ENCODE measurements around the gene AFF3.

The AFF3 gene

DNA sequence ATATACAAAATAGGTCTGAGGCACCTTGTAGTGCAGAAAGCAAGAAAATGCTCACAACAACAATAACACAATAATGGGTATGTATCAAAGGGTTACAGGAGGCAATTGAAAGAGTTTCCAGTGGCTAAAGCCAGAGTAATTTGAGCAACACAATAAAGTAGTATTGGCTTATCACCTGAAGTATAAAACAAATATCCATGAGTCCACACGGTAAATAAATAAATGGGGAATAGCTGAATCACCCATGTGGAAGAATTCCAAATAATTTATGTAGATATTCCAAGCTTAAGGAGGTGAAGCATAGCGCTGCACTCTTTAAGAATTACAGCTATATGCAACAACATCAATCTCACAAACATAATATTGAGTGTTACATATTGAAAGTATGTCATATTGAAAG is 110.8 kb downstream of the AFF3 start:
- no peak for TF ChIP-seq CTCF (IDR thresholded peaks at IDR 0.05; ENCODE audit: borderline replicate concordance, control extremely low read depth, extremely low read depth, insufficient read depth, missing control alignments)
- in situ Hi-C loops (cut with MboI; ENCODE audit: low sequenced_read_pairs, unreplicated experiment): no loop called here
- DNase-seq (ENCODE audit: low spot score): no peak

- no peak for TF ChIP-seq CTCF (IDR thresholded peaks at IDR 0.05; ENCODE audit: borderline replicate concordance, control extremely low read depth, extremely low read depth, insufficient read depth, missing control alignments)
- in situ Hi-C loops (cut with MboI; ENCODE audit: low sequenced_read_pairs, unreplicated experiment): no loop called here
- no peak for DNase-seq (ENCODE audit: low spot score)
Observed at GRCh38 chr2:100029460-100029859, 112.9 kb downstream of the AFF3 start.

- TF ChIP-seq CTCF (IDR thresholded peaks at IDR 0.05; ENCODE audit: borderline replicate concordance, control extremely low read depth, extremely low read depth, insufficient read depth, missing control alignments): no peak
- DNase-seq (ENCODE audit: low spot score): no peak
- in situ Hi-C loops (cut with MboI; ENCODE audit: low sequenced_read_pairs, unreplicated experiment): no loop called here
Observed at GRCh38 chr2:100021791-100022340, 120.5 kb downstream of the AFF3 start.

DNA sequence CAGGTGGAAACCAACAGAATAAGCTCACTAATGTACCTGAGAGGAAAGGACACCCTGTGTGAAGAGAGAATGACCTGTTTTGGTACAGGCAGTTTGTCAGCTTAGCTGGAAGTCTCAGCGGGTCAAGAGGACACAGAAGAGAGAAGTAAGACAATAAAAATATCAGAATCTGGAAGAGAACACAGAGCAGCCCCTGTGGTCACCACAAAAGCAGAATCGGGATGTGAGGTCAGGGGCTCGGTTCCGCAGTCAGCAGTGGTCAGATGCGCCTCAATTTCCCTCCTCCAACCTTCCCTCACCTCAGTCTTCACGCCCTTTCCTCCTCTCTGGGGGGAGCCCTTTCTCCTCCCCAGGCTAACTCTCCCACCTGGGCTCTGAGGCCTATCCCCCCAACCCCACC is 122.9 kb downstream of the AFF3 start:
- no peak for TF ChIP-seq CTCF (IDR thresholded peaks at IDR 0.05; ENCODE audit: borderline replicate concordance, control extremely low read depth, extremely low read depth, insufficient read depth, missing control alignments)
- in situ Hi-C loops (cut with MboI; ENCODE audit: low sequenced_read_pairs, unreplicated experiment): no loop called here
- DNase-seq (ENCODE audit: low spot score): no peak

DNA sequence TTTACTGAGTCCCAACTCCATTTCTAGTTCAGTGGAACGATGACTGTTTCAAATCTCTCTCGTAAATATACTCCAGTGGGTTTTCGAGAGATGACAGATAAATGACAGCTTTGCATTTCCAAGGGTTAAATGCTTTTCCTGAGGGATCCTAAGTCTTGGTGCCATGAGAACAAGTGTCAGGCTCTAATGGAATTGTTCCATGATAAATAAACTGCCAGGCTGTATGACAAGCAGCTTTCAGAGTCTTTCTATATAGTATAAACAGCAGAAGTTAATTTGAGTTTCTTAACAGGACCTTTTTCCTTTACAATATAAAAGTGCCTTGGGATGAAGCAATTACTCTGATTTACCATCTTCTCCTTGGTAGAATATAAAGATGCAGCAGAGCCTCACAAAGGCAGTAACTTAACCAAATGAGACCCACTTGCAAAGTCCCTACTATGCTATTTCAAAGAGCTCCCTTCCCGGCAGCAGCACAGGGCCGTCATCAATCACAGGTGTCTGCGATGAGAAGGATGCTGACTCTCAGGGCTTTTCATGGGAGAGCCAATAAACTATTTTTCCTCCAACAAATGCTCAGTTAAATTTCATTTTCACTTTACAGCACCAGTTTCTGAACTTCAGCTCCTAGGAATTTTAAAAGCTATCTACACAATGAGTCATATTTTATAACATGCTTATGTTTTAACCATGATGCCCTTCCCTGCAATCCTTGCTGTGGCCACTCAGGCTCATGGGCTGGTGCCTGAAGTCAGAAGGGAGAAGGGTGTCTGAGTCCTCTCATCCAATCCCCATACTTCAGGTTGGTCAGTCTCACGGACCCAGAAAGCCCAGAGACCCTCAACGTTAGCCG is 123.8 kb downstream of the AFF3 start:
- TF ChIP-seq CTCF (IDR thresholded peaks at IDR 0.05; ENCODE audit: borderline replicate concordance, control extremely low read depth, extremely low read depth, insufficient read depth, missing control alignments): no peak
- in situ Hi-C loops (cut with MboI; ENCODE audit: low sequenced_read_pairs, unreplicated experiment): no loop called here
- DNase-seq (ENCODE audit: low spot score): no peak

- in situ Hi-C loops (cut with MboI; ENCODE audit: low sequenced_read_pairs, unreplicated experiment): no loop called here
- TF ChIP-seq CTCF (IDR thresholded peaks at IDR 0.05; ENCODE audit: borderline replicate concordance, control extremely low read depth, extremely low read depth, insufficient read depth, missing control alignments): no peak
- DNase-seq (ENCODE audit: low spot score): no peak
Observed at GRCh38 chr2:100017633-100018032, 124.8 kb downstream of the AFF3 start.

All from GM13976 (cell line).